AG10803 (cell line): Measurements from ENCODE around the gene INPP4A.

ENCODE experiments used
- DNase-seq: peaks from one replicate; pipeline ENCODE4 v3.0.0; 2010; ENCODE audit warnings: low read depth
- H3K4me3 ChIP-seq: 2 replicates; pipeline ENCODE4 v1.5.1; 2011; ENCODE audit warnings: mild to moderate bottlenecking, low read length, control low read depth
- TF ChIP-seq, protein P1 (sequence below): conservative IDR thresholded peaks from 2 replicates; pipeline ENCODE4 v1.5.1; 2011; ENCODE audit warnings: mild to moderate bottlenecking, low read length, control low read depth, inconsistent platforms

Gene INPP4A

DNA sequence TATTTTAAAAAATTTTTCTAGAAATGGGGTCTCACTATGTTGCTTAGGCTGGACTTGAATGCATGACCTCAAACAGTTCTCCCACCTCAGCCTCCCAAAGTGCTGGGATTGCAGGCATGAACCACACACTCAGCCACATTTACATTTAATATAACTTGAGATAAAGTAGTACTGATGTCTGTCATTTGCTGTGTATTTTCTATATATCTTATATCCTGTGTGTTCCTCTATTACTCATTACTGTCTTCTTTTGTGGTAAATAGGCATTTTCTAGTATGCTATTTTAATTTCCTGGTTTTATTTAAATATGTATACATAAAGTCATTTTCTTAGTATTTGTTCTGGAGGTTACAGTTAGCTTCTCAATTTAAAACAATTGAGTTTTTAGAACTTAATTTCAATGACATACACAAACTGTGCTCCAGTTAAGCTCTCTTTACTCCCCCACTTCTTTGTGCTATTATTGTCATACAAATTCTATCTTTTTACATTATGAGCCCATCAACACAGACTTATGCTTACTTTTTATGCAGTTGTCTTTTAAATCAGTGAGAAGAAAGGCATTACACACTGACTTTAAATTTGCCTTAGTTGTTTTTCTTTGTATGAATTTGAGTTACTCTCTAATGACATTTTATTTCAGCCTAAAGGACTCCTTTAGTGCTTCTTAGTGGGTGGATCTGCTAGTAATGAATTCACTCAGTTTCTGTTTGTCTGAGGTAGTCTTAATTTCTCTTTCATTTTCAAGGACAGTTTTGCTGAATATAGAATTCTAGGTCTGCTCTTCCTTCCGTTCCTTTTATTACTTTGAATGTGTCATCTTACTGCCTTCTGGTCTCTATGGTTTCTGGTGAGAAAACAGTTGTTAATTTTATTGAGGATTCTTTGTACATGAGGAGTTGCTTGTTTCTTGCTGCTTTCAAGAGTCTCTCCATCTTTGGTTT, 6.2 kb upstream of the INPP4A start:
- H3K4me3 ChIP-seq: no peak overlapping the region
- DNase-seq: no peak
- TF ChIP-seq, protein P1, sequence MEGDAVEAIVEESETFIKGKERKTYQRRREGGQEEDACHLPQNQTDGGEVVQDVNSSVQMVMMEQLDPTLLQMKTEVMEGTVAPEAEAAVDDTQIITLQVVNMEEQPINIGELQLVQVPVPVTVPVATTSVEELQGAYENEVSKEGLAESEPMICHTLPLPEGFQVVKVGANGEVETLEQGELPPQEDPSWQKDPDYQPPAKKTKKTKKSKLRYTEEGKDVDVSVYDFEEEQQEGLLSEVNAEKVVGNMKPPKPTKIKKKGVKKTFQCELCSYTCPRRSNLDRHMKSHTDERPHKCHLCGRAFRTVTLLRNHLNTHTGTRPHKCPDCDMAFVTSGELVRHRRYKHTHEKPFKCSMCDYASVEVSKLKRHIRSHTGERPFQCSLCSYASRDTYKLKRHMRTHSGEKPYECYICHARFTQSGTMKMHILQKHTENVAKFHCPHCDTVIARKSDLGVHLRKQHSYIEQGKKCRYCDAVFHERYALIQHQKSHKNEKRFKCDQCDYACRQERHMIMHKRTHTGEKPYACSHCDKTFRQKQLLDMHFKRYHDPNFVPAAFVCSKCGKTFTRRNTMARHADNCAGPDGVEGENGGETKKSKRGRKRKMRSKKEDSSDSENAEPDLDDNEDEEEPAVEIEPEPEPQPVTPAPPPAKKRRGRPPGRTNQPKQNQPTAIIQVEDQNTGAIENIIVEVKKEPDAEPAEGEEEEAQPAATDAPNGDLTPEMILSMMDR: no peak

DNA sequence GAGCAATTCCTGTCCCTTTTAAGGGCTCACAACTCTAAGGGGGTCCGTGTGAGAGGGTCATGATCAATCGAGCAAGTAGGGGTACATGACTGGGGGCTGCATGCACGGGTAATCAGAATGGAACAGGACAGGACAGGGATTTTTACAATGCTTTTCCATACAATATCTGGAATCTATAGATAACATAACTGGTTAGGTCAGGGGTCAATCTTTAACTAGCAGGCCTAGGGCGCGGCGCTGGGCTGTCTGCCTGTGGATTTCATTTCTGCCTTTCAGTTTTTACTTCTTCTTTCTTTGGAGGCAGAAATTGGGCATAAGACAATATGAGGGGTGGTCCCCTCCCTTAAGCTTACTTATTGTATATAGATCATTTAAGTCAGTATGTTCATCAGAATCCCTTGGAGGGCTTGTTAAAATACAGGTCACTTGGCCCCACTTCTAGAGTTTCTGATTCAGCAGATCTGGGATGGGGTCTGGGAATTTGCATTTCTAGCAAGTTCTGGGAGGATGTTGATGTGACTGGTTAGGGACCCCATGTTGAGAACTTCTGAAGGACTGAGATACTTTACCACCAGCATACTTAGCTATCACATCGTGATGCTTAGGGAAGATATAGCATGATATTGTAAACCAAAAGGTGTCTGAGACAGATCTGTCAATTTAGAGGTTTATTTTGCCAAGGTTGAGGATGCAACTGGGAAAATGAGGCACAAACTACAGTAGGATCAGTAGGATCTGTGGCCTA, 2.8 kb upstream of the INPP4A start:
- no peak overlapping the region for H3K4me3 ChIP-seq
- DNase-seq: no peak
- TF ChIP-seq, protein P1: no peak

DNA sequence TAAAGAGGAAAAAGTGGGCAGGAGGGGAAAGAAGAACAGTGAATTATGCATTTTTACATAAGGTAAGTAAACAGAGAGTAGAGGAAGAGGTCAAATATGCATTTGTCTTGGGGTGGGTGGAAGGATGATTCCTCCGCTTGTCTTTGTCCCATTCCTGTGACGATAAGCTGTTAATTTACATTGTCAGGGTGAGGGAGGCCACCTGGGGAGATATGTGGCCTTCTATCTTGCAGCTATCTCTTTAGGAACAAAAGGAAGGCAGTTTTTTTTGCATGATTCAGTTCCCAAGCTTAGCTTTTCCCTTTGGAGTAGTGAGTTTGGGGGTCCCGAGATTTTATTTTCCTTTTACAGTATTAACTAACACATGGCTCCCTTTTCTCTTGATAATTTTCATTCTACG, 2.2 kb upstream of the INPP4A start:
- H3K4me3 ChIP-seq: no peak overlapping the region
- TF ChIP-seq, protein P1: no peak

DNA sequence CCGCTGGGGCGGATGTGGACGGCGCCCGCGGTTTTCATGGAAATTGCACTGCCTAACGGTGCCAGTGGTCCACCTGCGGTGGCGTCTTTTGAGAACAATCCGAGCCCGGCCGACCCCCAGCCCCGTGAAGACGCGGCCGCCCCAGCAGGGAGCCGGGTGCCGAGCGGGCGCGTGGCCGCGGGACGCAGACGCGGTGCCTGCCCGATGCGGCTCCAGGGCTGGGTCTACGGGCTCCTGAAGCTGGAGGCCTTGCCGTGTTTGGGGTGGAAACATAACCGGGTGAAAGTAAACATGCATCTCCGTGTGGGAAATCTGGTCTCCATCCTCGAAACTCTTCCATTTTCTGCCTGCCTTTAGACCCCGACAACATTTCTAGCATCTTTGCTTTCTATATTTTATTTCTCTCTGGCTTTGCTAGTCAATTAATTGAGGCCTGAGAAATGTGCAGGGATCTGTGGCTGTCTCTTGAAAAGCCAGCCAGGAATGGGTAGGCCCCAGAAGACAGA, 572 bp downstream of the INPP4A start:
- peak overlapping the region; percentile 66 for H3K4me3 ChIP-seq
- DNase-seq: peak; percentile 19
- TF ChIP-seq, protein P1: no peak

More for the DNA sequence above, 2.2 kb upstream of the INPP4A start:
- no peak for DNase-seq

DNA sequence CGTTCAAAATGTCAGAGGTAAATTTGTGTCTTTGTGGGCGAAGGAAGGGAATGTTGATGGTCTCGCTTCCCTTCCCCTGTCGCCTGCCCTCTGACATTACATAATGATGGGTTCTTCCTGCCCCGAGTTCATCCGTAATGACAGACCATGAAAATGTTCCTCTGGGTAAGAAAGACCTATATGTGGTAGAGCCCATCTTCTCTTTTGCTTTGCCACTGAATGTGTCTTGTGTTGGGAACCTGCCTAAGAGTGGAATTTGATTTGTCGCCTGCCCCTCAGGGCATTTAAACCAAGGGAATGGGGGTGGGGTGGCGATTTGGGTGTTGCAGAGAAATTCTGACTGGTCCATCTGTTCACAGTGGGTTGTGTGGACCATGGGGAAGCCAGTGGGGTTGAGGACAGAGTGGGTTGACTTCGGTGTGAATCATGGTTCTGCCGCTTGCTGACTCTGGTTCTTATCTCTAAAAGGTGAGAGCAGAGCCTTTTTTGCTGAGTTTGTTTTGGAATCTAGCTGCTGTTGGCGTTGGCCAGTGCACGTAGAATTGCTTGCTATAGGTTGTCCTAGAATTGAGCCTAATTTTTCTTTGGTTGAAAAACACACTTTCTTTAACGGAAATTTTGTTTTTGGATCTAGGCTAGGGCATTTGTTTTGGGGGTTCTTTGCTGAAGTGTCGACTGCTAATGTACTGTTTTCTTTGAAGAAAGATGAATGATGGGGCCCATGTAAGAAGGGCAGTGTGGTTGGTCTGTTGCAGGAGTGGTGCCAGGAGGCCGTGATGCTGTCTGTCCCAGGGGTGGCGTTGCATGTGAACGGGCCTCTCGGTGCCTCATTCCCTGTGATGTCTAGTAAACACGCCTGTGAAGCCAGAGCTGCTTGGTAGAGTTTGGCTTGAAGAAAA, 1.3 kb downstream of the INPP4A start:
- peak overlapping the region; percentile 66 for H3K4me3 ChIP-seq
- no peak for DNase-seq
- TF ChIP-seq, protein P1: no peak

DNA sequence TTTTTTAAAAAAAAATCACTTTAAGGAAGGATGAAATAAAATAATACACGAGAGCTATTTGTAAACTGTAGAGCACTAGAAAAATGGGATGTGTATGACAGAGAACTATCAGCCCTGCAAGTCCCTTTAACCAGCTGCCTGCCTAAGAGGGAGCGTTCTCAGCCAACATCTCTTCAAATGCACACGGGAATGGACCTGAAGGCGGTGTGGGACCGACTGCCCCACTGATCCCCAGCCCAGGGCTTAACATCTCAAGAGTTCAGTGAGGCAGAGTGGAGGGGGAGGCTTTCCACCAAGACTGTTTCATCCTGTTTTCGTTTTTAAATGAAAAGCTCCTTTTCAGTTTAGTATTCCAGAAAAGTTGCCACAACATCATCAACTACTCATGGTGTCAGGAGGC, 2.2 kb downstream of the INPP4A start:
- no peak for DNase-seq
- TF ChIP-seq, protein P1: no peak
- no peak overlapping the region for H3K4me3 ChIP-seq
